ENCODE data around the gene CFAP300. TPM values are rescaled to one million over a fixed set of nuclear protein-coding genes. Genes with fewer than 3 reads are reported as not detected.

CFAP300 gene
- 0.48 TPM for polyA plus RNA-seq (2013, experiment 1 of 2)
- polyA plus RNA-seq (2013, experiment 2 of 2), result 0.35 TPM

DNA sequence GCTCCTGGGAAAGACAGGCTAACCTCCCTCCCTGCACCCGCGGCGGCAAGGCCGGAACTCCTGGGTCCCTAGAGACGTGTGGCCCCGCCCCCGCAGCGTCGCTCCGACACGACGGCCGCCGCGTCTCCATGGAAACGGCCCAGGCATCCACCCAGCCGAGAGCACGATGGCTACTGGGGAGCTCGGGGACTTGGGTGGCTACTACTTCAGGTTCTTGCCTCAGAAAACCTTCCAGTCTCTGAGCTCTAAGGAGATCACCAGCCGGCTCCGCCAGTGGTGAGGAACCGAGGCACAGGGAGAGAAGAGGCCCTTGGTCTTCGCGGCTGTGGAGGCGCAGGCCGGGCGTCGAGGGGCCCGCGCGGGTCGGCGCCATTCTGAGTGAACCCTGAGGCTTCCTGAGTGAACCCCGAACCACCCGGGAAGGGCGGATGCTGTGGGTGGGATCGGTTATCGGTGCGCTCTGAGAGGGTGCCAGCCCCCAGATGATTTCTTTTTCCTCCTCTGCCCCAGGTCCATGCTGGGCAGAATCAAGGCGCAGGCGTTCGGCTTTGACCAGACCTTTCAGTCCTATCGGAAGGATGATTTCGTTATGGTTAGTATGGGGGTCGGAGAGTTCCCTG lies at the start of gene CFAP300:
TSS of gene CFAP300 (plus strand) at position 133 of the 620 bp plus-strand sequence. CDS start at position 167, 34 bp downstream.
- peak within 1 kb of the TSS; percentile 24 for H3K23ac ChIP-seq (ENCODE audit: low read length)
- peak within 1 kb of the TSS; percentile 86 for H4K8ac ChIP-seq (ENCODE audit: low read depth, low read length)
- H2BK120ac ChIP-seq (ENCODE audit: low read depth, low read length), result no peak within 1 kb of the TSS
- H2BK15ac ChIP-seq (replicated peaks; ENCODE audit: low read depth), result no peak within 1 kb of the TSS
- no peaks in the 10 kb centered on the region for H3K79me2 ChIP-seq (ENCODE audit: control insufficient read depth, insufficient read depth, low read length)
- DNase-seq, result peak; percentile 69
- H2AK5ac ChIP-seq (ENCODE audit: low read length), result no peak within 1 kb of the TSS
- H3K18ac ChIP-seq (ENCODE audit: low read length), result no peak within 1 kb of the TSS
- peak within 1 kb of the TSS; percentile 63 for H3K9ac ChIP-seq (ENCODE audit: low read length)
- H3K36me3 ChIP-seq (ENCODE audit: control insufficient read depth, insufficient read depth, low read length), result no peaks in the 10 kb centered on the region
- no peak within 1 kb of the TSS for H3K27ac ChIP-seq (ENCODE audit: low read depth, low read length)
- peak within 1 kb of the TSS; percentile 74 for H3K56ac ChIP-seq (ENCODE audit: low read length)
- peak within 1 kb of the TSS; percentile 71 for H3K4me2 ChIP-seq (ENCODE audit: low read length)
- no peak within 1 kb of the TSS for H2BK5ac ChIP-seq (ENCODE audit: low read length)
- H4K5ac ChIP-seq (ENCODE audit: low read length), result no peak within 1 kb of the TSS
- no peaks in the 10 kb centered on the region for H3K4me1 ChIP-seq (ENCODE audit: control insufficient read depth, low read depth, low read length)
- H3K4me3 ChIP-seq (ENCODE audit: low read length), result peak within 1 kb of the TSS; percentile 49
- no peaks in the 10 kb centered on the region for H3K79me1 ChIP-seq (ENCODE audit: low read length)
- no CpG with 5 or more reads among the region's 45 CpGs for WGBS (ENCODE audit: extremely low coverage, insufficient coverage, low lambda C conversion rate)
- H3K27me3 ChIP-seq (ENCODE audit: insufficient read depth, low read length, poor library complexity), result no peaks in the 10 kb centered on the region
- no peak within 1 kb of the TSS for H3K4ac ChIP-seq (ENCODE audit: low read depth, low read length)

DNA sequence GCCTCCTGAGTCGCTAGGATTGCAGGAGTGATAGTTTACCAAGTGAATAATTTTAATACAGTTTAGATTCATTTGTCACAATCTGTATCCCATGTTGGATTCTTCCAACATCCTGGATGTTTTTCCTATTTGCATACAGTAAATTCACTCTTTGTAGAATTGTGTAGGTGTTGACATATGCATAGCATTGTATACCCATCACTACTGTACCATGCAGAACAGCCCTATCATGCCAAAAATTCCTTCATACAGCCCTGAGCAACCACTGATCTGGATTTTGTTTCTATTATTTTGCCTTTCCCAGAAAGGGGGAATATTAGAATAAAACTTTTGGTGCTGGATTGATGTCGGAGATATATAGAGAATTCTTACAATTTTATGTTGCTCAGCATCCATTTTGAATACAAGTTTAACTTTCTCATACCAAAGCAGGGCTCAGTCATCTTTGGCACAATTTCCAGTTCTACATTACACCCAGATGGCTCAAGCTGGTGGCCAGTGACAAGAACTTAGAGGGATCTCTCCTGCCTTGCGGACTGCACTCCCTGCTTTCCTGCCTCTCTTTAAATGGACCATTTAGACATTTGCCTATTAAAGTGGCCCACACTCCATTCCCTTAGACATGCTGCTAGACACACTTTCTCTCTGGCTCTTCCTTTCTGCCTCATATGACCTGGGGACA lies 45.4 kb upstream of the CFAP300 start:
- no peak for DNase-seq
- Histone ChIP-seq H4K8ac (ENCODE audit: low read depth, low read length) (no peak overlapping the region), H3K79me2 (ENCODE audit: control insufficient read depth, insufficient read depth, low read length) (no peaks in the 10 kb centered on the region), H3K4ac (ENCODE audit: low read depth, low read length) (no peak overlapping the region), H3K4me1 (ENCODE audit: control insufficient read depth, low read depth, low read length) (no peaks in the 10 kb centered on the region), H3K79me1 (ENCODE audit: low read length) (no peaks in the 10 kb centered on the region), H3K4me2 (ENCODE audit: low read length) (no peak overlapping the region), H3K27me3 (ENCODE audit: insufficient read depth, low read length, poor library complexity) (no peaks in the 10 kb centered on the region), H3K56ac (ENCODE audit: low read length) (no peak overlapping the region), H3K18ac (ENCODE audit: low read length) (no peak overlapping the region), H2BK15ac (replicated peaks; ENCODE audit: low read depth) (no peak overlapping the region), H4K5ac (ENCODE audit: low read length) (no peak overlapping the region), H2AK5ac (ENCODE audit: low read length) (no peak overlapping the region), H3K23ac (ENCODE audit: low read length) (no peak overlapping the region), H3K27ac (ENCODE audit: low read depth, low read length) (no peak overlapping the region), H3K9ac (ENCODE audit: low read length) (no peak overlapping the region), H3K36me3 (ENCODE audit: control insufficient read depth, insufficient read depth, low read length) (no peaks in the 10 kb centered on the region), H2BK5ac (ENCODE audit: low read length) (no peak overlapping the region), H3K4me3 (ENCODE audit: low read length) (no peak overlapping the region), H2BK120ac (ENCODE audit: low read depth, low read length) (no peak overlapping the region)
- WGBS (ENCODE audit: extremely low coverage, insufficient coverage, low lambda C conversion rate), result no CpG with 5 or more reads among the region's 3 CpGs

GRCh38 chr11:102004220-102004619 lies 43.0 kb upstream of the CFAP300 start:
- Histone ChIP-seq H3K4me1 (ENCODE audit: control insufficient read depth, low read depth, low read length) (peaks cover 3% of the 10 kb centered on the region), H2BK120ac (ENCODE audit: low read depth, low read length) (no peak overlapping the region), H3K18ac (ENCODE audit: low read length) (no peak overlapping the region), H3K9ac (ENCODE audit: low read length) (no peak overlapping the region), H2BK15ac (replicated peaks; ENCODE audit: low read depth) (no peak overlapping the region), H3K27me3 (ENCODE audit: insufficient read depth, low read length, poor library complexity) (no peaks in the 10 kb centered on the region), H2AK5ac (ENCODE audit: low read length) (no peak overlapping the region), H2BK5ac (ENCODE audit: low read length) (no peak overlapping the region), H3K4me2 (ENCODE audit: low read length) (no peak overlapping the region), H3K79me2 (ENCODE audit: control insufficient read depth, insufficient read depth, low read length) (no peaks in the 10 kb centered on the region), H3K79me1 (ENCODE audit: low read length) (no peaks in the 10 kb centered on the region), H3K56ac (ENCODE audit: low read length) (no peak overlapping the region), H3K23ac (ENCODE audit: low read length) (no peak overlapping the region), H3K36me3 (ENCODE audit: control insufficient read depth, insufficient read depth, low read length) (no peaks in the 10 kb centered on the region), H4K5ac (ENCODE audit: low read length) (no peak overlapping the region), H3K4me3 (ENCODE audit: low read length) (no peak overlapping the region), H3K27ac (ENCODE audit: low read depth, low read length) (no peak overlapping the region), H4K8ac (ENCODE audit: low read depth, low read length) (no peak overlapping the region), H3K4ac (ENCODE audit: low read depth, low read length) (no peak overlapping the region)
- DNase-seq, result no peak

DNA sequence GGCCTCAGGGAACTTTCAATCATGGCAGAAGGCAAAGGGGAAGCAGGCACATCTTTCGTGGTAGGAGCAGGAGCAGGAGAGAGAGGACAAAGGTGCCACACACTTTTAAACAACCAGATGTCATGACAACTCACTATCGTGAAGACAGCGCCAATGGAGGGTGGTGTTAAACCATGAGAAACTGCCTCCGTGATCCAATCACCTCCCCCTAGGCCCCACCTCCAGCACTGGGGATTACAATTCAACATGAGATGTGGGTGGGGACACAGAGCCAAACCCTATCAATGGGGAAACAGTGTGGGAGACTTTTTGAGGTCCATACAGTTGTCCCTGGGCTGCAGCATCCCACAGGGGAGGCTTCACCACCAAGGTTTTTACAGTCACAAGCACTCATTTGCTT lies 41.9 kb upstream of the CFAP300 start:
- no peaks in the 10 kb centered on the region for H3K79me2 ChIP-seq (ENCODE audit: control insufficient read depth, insufficient read depth, low read length)
- H4K8ac ChIP-seq (ENCODE audit: low read depth, low read length), result no peak overlapping the region
- H3K36me3 ChIP-seq (ENCODE audit: control insufficient read depth, insufficient read depth, low read length), result no peaks in the 10 kb centered on the region
- no peak overlapping the region for H3K56ac ChIP-seq (ENCODE audit: low read length)
- no peak overlapping the region for H2BK120ac ChIP-seq (ENCODE audit: low read depth, low read length)
- peak; percentile 18 for DNase-seq
- H3K27me3 ChIP-seq (ENCODE audit: insufficient read depth, low read length, poor library complexity), result no peaks in the 10 kb centered on the region
- WGBS (ENCODE audit: extremely low coverage, insufficient coverage, low lambda C conversion rate), result no CpG with 5 or more reads among the region's 4 CpGs
- H3K9ac ChIP-seq (ENCODE audit: low read length), result no peak overlapping the region
- peaks cover 3% of the 10 kb centered on the region for H3K4me1 ChIP-seq (ENCODE audit: control insufficient read depth, low read depth, low read length)
- no peak overlapping the region for H3K27ac ChIP-seq (ENCODE audit: low read depth, low read length)
- H3K4ac ChIP-seq (ENCODE audit: low read depth, low read length), result no peak overlapping the region
- H3K4me3 ChIP-seq (ENCODE audit: low read length), result no peak overlapping the region
- H2AK5ac ChIP-seq (ENCODE audit: low read length), result no peak overlapping the region
- H3K4me2 ChIP-seq (ENCODE audit: low read length), result no peak overlapping the region
- H2BK15ac ChIP-seq (replicated peaks; ENCODE audit: low read depth), result no peak overlapping the region
- H3K23ac ChIP-seq (ENCODE audit: low read length), result no peak overlapping the region
- no peak overlapping the region for H2BK5ac ChIP-seq (ENCODE audit: low read length)
- H4K5ac ChIP-seq (ENCODE audit: low read length), result no peak overlapping the region
- no peak overlapping the region for H3K18ac ChIP-seq (ENCODE audit: low read length)
- no peaks in the 10 kb centered on the region for H3K79me1 ChIP-seq (ENCODE audit: low read length)

GRCh38 chr11:102006835-102007566 lies 40.2 kb upstream of the CFAP300 start:
- Histone ChIP-seq H3K4me2 (ENCODE audit: low read length) (no peak overlapping the region), H4K8ac (ENCODE audit: low read depth, low read length) (no peak overlapping the region), H3K36me3 (ENCODE audit: control insufficient read depth, insufficient read depth, low read length) (no peaks in the 10 kb centered on the region), H3K9ac (ENCODE audit: low read length) (no peak overlapping the region), H3K18ac (ENCODE audit: low read length) (no peak overlapping the region), H2BK120ac (ENCODE audit: low read depth, low read length) (no peak overlapping the region), H3K23ac (ENCODE audit: low read length) (no peak overlapping the region), H3K79me2 (ENCODE audit: control insufficient read depth, insufficient read depth, low read length) (no peaks in the 10 kb centered on the region), H3K27me3 (ENCODE audit: insufficient read depth, low read length, poor library complexity) (no peaks in the 10 kb centered on the region), H3K56ac (ENCODE audit: low read length) (no peak overlapping the region), H3K4me1 (ENCODE audit: control insufficient read depth, low read depth, low read length) (peaks cover 3% of the 10 kb centered on the region), H3K4ac (ENCODE audit: low read depth, low read length) (no peak overlapping the region), H3K79me1 (ENCODE audit: low read length) (no peaks in the 10 kb centered on the region), H4K5ac (ENCODE audit: low read length) (no peak overlapping the region), H2AK5ac (ENCODE audit: low read length) (no peak overlapping the region), H2BK15ac (replicated peaks; ENCODE audit: low read depth) (no peak overlapping the region), H3K4me3 (ENCODE audit: low read length) (no peak overlapping the region), H3K27ac (ENCODE audit: low read depth, low read length) (no peak overlapping the region), H2BK5ac (ENCODE audit: low read length) (no peak overlapping the region)
- no CpG with 5 or more reads among the region's 7 CpGs for WGBS (ENCODE audit: extremely low coverage, insufficient coverage, low lambda C conversion rate)
- no peak for DNase-seq
